ENCODE measurements around the gene EIPR1.

Gene EIPR1

GRCh38 chr2:3208179-3208578 is 169.4 kb downstream of the EIPR1 start:
- H3K4me3 ChIP-seq (ENCODE audit: severe bottlenecking) = no peak overlapping the region
- no peak for TF ChIP-seq CTCF (IDR thresholded peaks at IDR 0.05; ENCODE audit: poor library complexity, severe bottlenecking)
- H3K4me1 ChIP-seq (ENCODE audit: insufficient read depth, poor library complexity, severe bottlenecking) = no peaks in the 10 kb centered on the region
- H3K27ac ChIP-seq (ENCODE audit: poor library complexity, severe bottlenecking) = no peak overlapping the region
- H3K9me3 ChIP-seq (ENCODE audit: severe bottlenecking) = no peaks in the 10 kb centered on the region
- DNase-seq (ENCODE audit: low spot score) = no peak
- ATAC-seq (ENCODE audit: low read depth) = no peak
- peaks cover 6% of the 10 kb centered on the region; the same call in 1 of the 2 replicates for H3K36me3 ChIP-seq (ENCODE audit: low read depth)
- no peaks in the 10 kb centered on the region for H3K27me3 ChIP-seq (ENCODE audit: insufficient read depth, poor library complexity, severe bottlenecking)

GRCh38 chr2:3207091-3207491 is 170.5 kb downstream of the EIPR1 start:
- H3K27ac ChIP-seq (ENCODE audit: poor library complexity, severe bottlenecking) = no peak overlapping the region
- no peaks in the 10 kb centered on the region for H3K27me3 ChIP-seq (ENCODE audit: insufficient read depth, poor library complexity, severe bottlenecking)
- DNase-seq (ENCODE audit: low spot score) = no peak
- ATAC-seq (ENCODE audit: low read depth) = no peak
- no peak overlapping the region for H3K4me3 ChIP-seq (ENCODE audit: severe bottlenecking)
- H3K9me3 ChIP-seq (ENCODE audit: severe bottlenecking) = no peaks in the 10 kb centered on the region
- TF ChIP-seq CTCF (IDR thresholded peaks at IDR 0.05; ENCODE audit: poor library complexity, severe bottlenecking) = no peak
- no peaks in the 10 kb centered on the region for H3K36me3 ChIP-seq (ENCODE audit: low read depth)
- H3K4me1 ChIP-seq (ENCODE audit: insufficient read depth, poor library complexity, severe bottlenecking) = no peaks in the 10 kb centered on the region

- Histone ChIP-seq H3K9me3 (ENCODE audit: severe bottlenecking) (no peaks in the 10 kb centered on the region), H3K4me3 (ENCODE audit: severe bottlenecking) (no peak overlapping the region), H3K36me3 (ENCODE audit: low read depth) (no peaks in the 10 kb centered on the region), H3K27me3 (ENCODE audit: insufficient read depth, poor library complexity, severe bottlenecking) (no peaks in the 10 kb centered on the region), H3K27ac (ENCODE audit: poor library complexity, severe bottlenecking) (no peak overlapping the region), H3K4me1 (ENCODE audit: insufficient read depth, poor library complexity, severe bottlenecking) (no peaks in the 10 kb centered on the region)
- ATAC-seq (ENCODE audit: low read depth) = no peak
- no peak for TF ChIP-seq CTCF (IDR thresholded peaks at IDR 0.05; ENCODE audit: poor library complexity, severe bottlenecking)
- no peak for DNase-seq (ENCODE audit: low spot score)
Measured at GRCh38 chr2:3205845-3206244, 171.8 kb downstream of the EIPR1 start.

- H3K27ac ChIP-seq (ENCODE audit: poor library complexity, severe bottlenecking) = no peak overlapping the region
- DNase-seq (ENCODE audit: low spot score) (no peak), ATAC-seq (ENCODE audit: low read depth) (no peak)
- no peak for TF ChIP-seq CTCF (IDR thresholded peaks at IDR 0.05; ENCODE audit: poor library complexity, severe bottlenecking)
- no peak overlapping the region for H3K4me3 ChIP-seq (ENCODE audit: severe bottlenecking)
- H3K36me3 ChIP-seq (ENCODE audit: low read depth) = no peaks in the 10 kb centered on the region
- H3K4me1 ChIP-seq (ENCODE audit: insufficient read depth, poor library complexity, severe bottlenecking) = no peaks in the 10 kb centered on the region
- H3K9me3 ChIP-seq (ENCODE audit: severe bottlenecking) = no peaks in the 10 kb centered on the region
- no peaks in the 10 kb centered on the region for H3K27me3 ChIP-seq (ENCODE audit: insufficient read depth, poor library complexity, severe bottlenecking)
Measured at GRCh38 chr2:3204031-3204821, 173.4 kb downstream of the EIPR1 start.

GRCh38 chr2:3203497-3204019 is 174.1 kb downstream of the EIPR1 start:
- Histone ChIP-seq H3K9me3 (ENCODE audit: severe bottlenecking) (no peaks in the 10 kb centered on the region), H3K4me1 (ENCODE audit: insufficient read depth, poor library complexity, severe bottlenecking) (no peaks in the 10 kb centered on the region), H3K4me3 (ENCODE audit: severe bottlenecking) (no peak overlapping the region), H3K36me3 (ENCODE audit: low read depth) (no peaks in the 10 kb centered on the region), H3K27ac (ENCODE audit: poor library complexity, severe bottlenecking) (no peak overlapping the region), H3K27me3 (ENCODE audit: insufficient read depth, poor library complexity, severe bottlenecking) (no peaks in the 10 kb centered on the region)
- ATAC-seq (ENCODE audit: low read depth) = no peak
- DNase-seq (ENCODE audit: low spot score) = no peak
- TF ChIP-seq CTCF (IDR thresholded peaks at IDR 0.05; ENCODE audit: poor library complexity, severe bottlenecking) = no peak

Data from RWPE2 (cell line).